Uterus (tissue), 4 donors: Measurements from ENCODE around the gene IL22RA1. TPM values are rescaled to one million over a fixed set of nuclear protein-coding genes. Genes with fewer than 3 reads are reported as not detected.

ENCODE experiments used
- DNase-seq, 2 donors: peaks; one replicate each; pipeline ENCODE4 v3.0.0-alpha.2; 2019 to 2020
- H3K27ac ChIP-seq, 2 donors: fragments of 200-600 bp; sonication (generic); 1 replicate in 1 of 2; 2 replicates in 1 of 2; pipeline ENCODE4 v1.5.1; 2016 to 2018
- H3K27me3 ChIP-seq, 2 donors: fragments of 200-600 bp; sonication (generic); one replicate each; pipeline ENCODE4 v1.5.1; 2018 to 2019; ENCODE audit warnings: control low read depth in 1 of 2
- H3K36me3 ChIP-seq, 2 donors: fragments of 200-600 bp; sonication (generic); one replicate each; pipeline ENCODE4 v1.5.1; 2019; ENCODE audit warnings: control low read depth in 1 of 2
- H3K4me1 ChIP-seq, 2 donors: fragments of 200-600 bp; sonication (generic); one replicate each; pipeline ENCODE4 v1.5.1; 2018 to 2019; ENCODE audit warnings: control low read depth in 1 of 2
- H3K4me3 ChIP-seq, 2 donors: fragments of 200-600 bp; sonication (generic); 1 replicate in 1 of 2; 2 replicates in 1 of 2; pipeline ENCODE4 v1.5.1; 2018 to 2019; ENCODE audit warnings: mild to moderate bottlenecking in 1 of 2
- H3K9me3 ChIP-seq, 2 donors: fragments of 200-600 bp; sonication (generic); one replicate each; pipeline ENCODE4 v1.5.1; 2019; ENCODE audit warnings: control low read depth in 1 of 2
- CTCF ChIP-seq, 4 experiments: fragments of 200-600 bp in 2 of 4; fragments of 450-650 bp in 2 of 4; sonication (generic) in 2 of 4; IDR thresholded peaks; one replicate each; pipeline ENCODE4 v1.5.1; 2016 to 2019; ENCODE audit warnings: antibody characterized with exemption in 4 of 4, mild to moderate bottlenecking in 2 of 4, moderate library complexity in 1 of 4
- POLR2A ChIP-seq, 2 donors: fragments of 450-650 bp; IDR thresholded peaks; one replicate each; pipeline ENCODE4 v1.6.1; 2016; ENCODE audit warnings: antibody characterized with exemption in 2 of 2, mild to moderate bottlenecking in 1 of 2, moderate library complexity in 1 of 2
- intact Hi-C: fragments of 100-400 bp; cut with DNase I; formaldehyde crosslinking; loops from one replicate; pipeline ENCODE4 v1.15.1; 2023; ENCODE audit warnings: low total_unique reads
- total RNA-seq, 4 donors: library from RNA; depleted of rRNA in 3 of 4; stranded (reverse); fragments of >200 nt in 3 of 4; gene quantifications; one replicate each; pipeline versions ENCODE4 v1.1.0 to v1.2.4, GENCODE V29; 2014 to 2023
- donor health status: DM: yes; HTN: yes; CAD: no.

Gene IL22RA1
- total RNA-seq, 4 donors from 2014 or later, result 0.21 to 0.37 TPM; not detected in 2

- H3K4me1 ChIP-seq, result no peaks in the 10 kb centered on the region
- no peak overlapping the region for H3K4me3 ChIP-seq
- no peaks in the 10 kb centered on the region for H3K36me3 ChIP-seq
- H3K27ac ChIP-seq, result no peak overlapping the region
- TF ChIP-seq POLR2A (IDR thresholded peaks at IDR 0.05) (no peak), CTCF (IDR thresholded peaks at IDR 0.05) (no peak)
- H3K27me3 ChIP-seq, result no peaks in the 10 kb centered on the region
- no peak for DNase-seq
- intact Hi-C loops, result no loop called here
- no peaks in the 10 kb centered on the region for H3K9me3 ChIP-seq
These were observed 9.9 kb upstream of the IL22RA1 start for GRCh38 chr1:24152631-24153494.

GRCh38 chr1:24151175-24151533, 8.2 kb upstream of the IL22RA1 start:
- Histone ChIP-seq H3K36me3 (no peaks in the 10 kb centered on the region), H3K27me3 (no peaks in the 10 kb centered on the region), H3K4me1 (no peaks in the 10 kb centered on the region), H3K27ac (no peak overlapping the region), H3K9me3 (no peaks in the 10 kb centered on the region), H3K4me3 (no peak overlapping the region)
- DNase-seq, result no peak
- intact Hi-C loops, result no loop called here
- TF ChIP-seq CTCF (IDR thresholded peaks at IDR 0.05), result no peak
- no peak for TF ChIP-seq POLR2A (IDR thresholded peaks at IDR 0.05)

- no peaks in the 10 kb centered on the region for H3K36me3 ChIP-seq
- intact Hi-C loops, result no loop called here
- H3K9me3 ChIP-seq, result no peaks in the 10 kb centered on the region
- DNase-seq, result peak; percentile 81 to 83
- no peaks in the 10 kb centered on the region for H3K27me3 ChIP-seq
- H3K4me1 ChIP-seq, result no peaks in the 10 kb centered on the region
- no peak overlapping the region for H3K27ac ChIP-seq
- TF ChIP-seq CTCF (IDR thresholded peaks at IDR 0.05), result peak; percentile 75 to 91 (median 80)
- TF ChIP-seq POLR2A (IDR thresholded peaks at IDR 0.05), result no peak
- no peak overlapping the region for H3K4me3 ChIP-seq
These were observed 7.6 kb upstream of the IL22RA1 start for GRCh38 chr1:24150234-24151174.

GRCh38 chr1:24149866-24150233, 6.9 kb upstream of the IL22RA1 start:
- Histone ChIP-seq H3K36me3 (no peaks in the 10 kb centered on the region), H3K27ac (no peak overlapping the region), H3K4me1 (no peaks in the 10 kb centered on the region), H3K9me3 (no peaks in the 10 kb centered on the region), H3K4me3 (no peak overlapping the region), H3K27me3 (no peaks in the 10 kb centered on the region)
- intact Hi-C loops, result no loop called here
- TF ChIP-seq POLR2A (IDR thresholded peaks at IDR 0.05), result no peak
- TF ChIP-seq CTCF (IDR thresholded peaks at IDR 0.05), result no peak
- no peak for DNase-seq

- intact Hi-C loops, result no loop called here
- Histone ChIP-seq H3K27me3 (no peaks in the 10 kb centered on the region), H3K36me3 (no peaks in the 10 kb centered on the region), H3K9me3 (no peaks in the 10 kb centered on the region), H3K4me1 (no peaks in the 10 kb centered on the region), H3K4me3 (no peak overlapping the region), H3K27ac (no peak overlapping the region)
- no peak for DNase-seq
- TF ChIP-seq CTCF (IDR thresholded peaks at IDR 0.05), result no peak
These were observed 4.9 kb upstream of the IL22RA1 start for GRCh38 chr1:24147816-24148215.
